IPS-NIHi11 (cell line): ENCODE measurements around the gene C4orf50.
"Not testable (repeated sequence)": the region's sequence is repeated elsewhere in the genome, so short reads cannot be mapped to it uniquely, and the experiment has no call there.

Experiments
- DNase-seq: peaks from one replicate; pipeline ENCODE4 v3.0.0; 2012; ENCODE audit warnings: mixed read lengths, low spot score

C4orf50 gene

DNA sequence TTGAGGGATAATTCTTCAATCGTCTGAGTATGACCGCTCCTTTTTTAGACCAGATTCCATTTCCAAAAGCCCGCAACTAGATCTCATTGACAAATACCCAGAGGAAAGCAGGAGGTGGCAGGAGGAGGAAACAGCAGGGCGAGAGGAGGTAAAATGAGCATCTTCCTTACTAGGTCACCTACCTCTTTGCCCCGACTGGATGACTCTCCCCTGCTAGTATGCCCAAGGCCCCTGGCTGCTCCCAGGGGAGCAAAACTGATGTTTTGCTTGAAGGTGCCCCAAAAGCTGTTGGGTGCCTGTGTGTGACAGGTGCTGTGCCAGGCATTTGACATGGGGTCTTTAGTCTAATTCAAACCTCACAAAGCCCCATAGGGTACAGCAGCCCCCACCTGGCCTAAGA, 48.9 kb downstream of the C4orf50 start:
- no peak for DNase-seq

GRCh38 chr4:5968246-5968645, 50.0 kb downstream of the C4orf50 start:
- DNase-seq = no peak

DNA sequence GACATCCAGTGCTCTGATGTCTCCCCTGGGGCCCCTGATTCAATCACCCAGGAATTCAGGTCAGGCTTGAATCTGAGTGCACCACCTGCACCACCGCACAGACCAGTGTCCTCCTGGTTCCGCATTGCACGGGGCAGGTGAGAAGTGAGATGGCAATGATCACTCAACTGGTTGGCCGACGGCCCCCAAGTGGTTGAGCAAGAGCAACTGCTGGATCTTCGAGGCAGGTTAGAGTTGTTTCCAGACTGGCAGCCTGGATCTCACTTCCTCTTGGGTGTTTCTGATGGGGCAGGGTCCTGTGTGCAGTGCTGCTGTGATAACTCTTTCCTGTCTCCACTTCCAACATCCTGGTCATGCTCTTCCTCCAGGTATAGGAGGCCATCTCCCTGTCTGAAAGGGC, 50.4 kb downstream of the C4orf50 start:
- no peak for DNase-seq

- DNase-seq = no peak
These were observed 53.0 kb downstream of the C4orf50 start for GRCh38 chr4:5965225-5965624.

- no peak for DNase-seq
These were observed 54.2 kb downstream of the C4orf50 start for GRCh38 chr4:5964030-5964429.

GRCh38 chr4:5963611-5964010, 54.6 kb downstream of the C4orf50 start:
- peak; percentile 47 for DNase-seq

DNA sequence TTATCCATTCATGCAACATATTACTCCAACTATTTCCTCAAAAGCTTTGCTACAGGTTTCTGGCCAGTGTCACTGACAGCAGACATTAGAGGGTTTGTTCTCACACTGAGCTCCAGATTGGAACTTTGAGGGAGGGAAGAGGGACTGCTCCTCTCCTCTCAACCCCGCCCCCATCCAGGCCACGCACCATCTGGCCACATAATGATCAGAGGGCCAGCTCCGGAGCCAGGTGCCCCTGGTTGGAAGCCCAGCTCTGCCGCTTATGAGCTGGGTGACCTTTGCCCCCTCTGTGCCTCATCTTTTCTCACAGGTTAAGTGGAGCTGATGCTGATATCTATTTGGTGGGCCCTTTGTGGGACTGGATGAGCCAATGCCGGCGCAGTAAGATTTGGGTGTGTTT, 55.8 kb downstream of the C4orf50 start:
- no peak for DNase-seq

- DNase-seq = no peak
These were observed 57.9 kb downstream of the C4orf50 start for GRCh38 chr4:5960252-5960880.

- no peak for DNase-seq
These were observed 58.8 kb downstream of the C4orf50 start for GRCh38 chr4:5959211-5959982.

DNA sequence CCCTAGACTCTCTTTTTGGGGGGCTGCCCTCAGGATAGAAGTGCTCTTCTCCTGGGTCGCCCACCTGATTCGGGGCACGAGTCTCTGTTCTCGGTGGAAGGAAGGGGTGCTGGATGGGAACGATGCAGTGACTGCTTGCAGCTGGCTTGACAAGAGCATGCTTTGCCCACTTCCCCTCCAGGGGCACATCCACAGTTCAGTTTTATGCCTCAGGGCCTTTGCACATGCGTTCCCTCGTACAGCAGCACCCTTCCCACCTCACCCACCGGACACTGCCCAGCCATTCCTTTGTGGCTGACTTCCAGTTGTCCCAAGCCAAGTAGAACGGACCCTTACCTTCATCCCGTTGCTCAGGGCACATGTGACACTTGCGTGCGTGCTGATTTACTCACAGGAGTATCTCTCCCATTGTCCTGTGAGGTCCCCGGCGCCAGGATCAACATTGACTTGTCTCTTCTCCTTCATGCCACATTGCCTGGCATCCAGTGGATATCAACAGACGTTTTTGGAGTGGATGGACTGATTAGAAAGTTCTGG, 60.0 kb downstream of the C4orf50 start:
- no peak for DNase-seq

- DNase-seq = no peak
These were observed 61.2 kb downstream of the C4orf50 start for GRCh38 chr4:5957076-5957475.

GRCh38 chr4:5956285-5957021, 61.8 kb downstream of the C4orf50 start:
- DNase-seq = peak; percentile 66

- no peak for DNase-seq
These were observed 62.4 kb downstream of the C4orf50 start for GRCh38 chr4:5955856-5956255.

- peak; percentile 33 for DNase-seq
These were observed 62.9 kb downstream of the C4orf50 start for GRCh38 chr4:5955201-5955821.

- DNase-seq = no peak
These were observed 64.0 kb downstream of the C4orf50 start for GRCh38 chr4:5954056-5954760.

- no peak for DNase-seq
These were observed 65.0 kb downstream of the C4orf50 start for GRCh38 chr4:5952975-5953951.

GRCh38 chr4:5952286-5952974, 65.8 kb downstream of the C4orf50 start:
- DNase-seq = no peak

DNA sequence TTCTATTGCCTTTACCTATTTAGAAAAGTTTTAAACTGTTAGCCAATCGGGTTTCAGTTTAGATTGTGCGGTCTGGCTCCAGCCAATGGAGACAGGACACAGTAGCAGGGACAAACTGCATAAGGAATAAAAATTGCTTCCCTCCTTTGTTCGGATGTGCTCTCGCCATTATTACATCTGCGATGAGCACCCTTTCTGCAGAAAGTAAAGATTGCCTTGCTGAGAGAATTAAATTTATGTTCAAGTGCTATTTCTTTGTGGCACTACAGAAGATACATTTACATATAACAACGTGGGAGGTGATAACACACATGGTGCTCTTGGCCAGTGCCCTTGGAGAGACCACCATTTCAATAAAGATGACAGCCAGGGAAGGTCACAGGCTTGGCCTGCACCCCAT, 71.6 kb downstream of the C4orf50 start:
- DNase-seq = not testable (repeated sequence)

GRCh38 chr4:5945936-5946335, 72.3 kb downstream of the C4orf50 start:
- DNase-seq = no peak

GRCh38 chr4:5945171-5945570, 73.1 kb downstream of the C4orf50 start:
- no peak for DNase-seq
